HCT116 (cell line): ENCODE results near the gene GPR39. TPM values are rescaled to one million over a fixed set of nuclear protein-coding genes. Genes with fewer than 3 reads are reported as not detected.

Source experiments
- ATAC-seq: fragments of 200-7000 bp; cut with Tn5 transposase; 2 replicates; pipeline ENCODE4 v1.9.1; 2020; ENCODE audit warnings: mild to moderate bottlenecking, moderate library complexity
- BruUV-seq: library from RNA; stranded (reverse); fragments of 400-500 nt; replicated peaks from 2 replicates; lab custom pipeline; 2021; lab: Mats Ljungman, UMichigan
- CTCF ChIA-PET: fragments of 300-600 bp; sonication (Branson Sonifier 250); formaldehyde crosslinking; loops from one replicate; lab custom pipeline; 2021; ENCODE audit warnings: antibody characterized with exemption; lab: Charles Lee
- POLR2A ChIA-PET: fragments of 300-600, 350-600 bp; sonication (Branson Sonifier 250); formaldehyde crosslinking; loops from one replicate; lab custom pipeline; 2021; ENCODE audit warnings: antibody characterized with exemption; lab: Charles Lee
- RAD21 ChIA-PET, 2 experiments: fragments of 300-600 bp; sonication (Branson Sonifier 250); formaldehyde crosslinking; loops; one replicate each; lab custom pipeline; 2023; ENCODE audit warnings: low total read pairs in 2 of 2; ENCODE audit not compliant: uncharacterized antibody in 2 of 2, unreplicated experiment in 2 of 2, low non-redundant PET in 1 of 2; lab: Charles Lee
- DNase-seq: peaks from one replicate; pipeline ENCODE4 v3.0.0-alpha.2; 2010; ENCODE audit warnings: low read depth, low spot score
- H2AFZ ChIP-seq: fragments of 200-600 bp; shearing (Covaris generic), sonication (generic); 2 replicates; pipeline ENCODE4 v1.6.1; 2017; ENCODE audit warnings: low read depth, mixed run types, mixed read lengths, antibody characterized with exemption, low read length; ENCODE audit not compliant: poor library complexity, severe bottlenecking
- H3K27ac ChIP-seq: 2 replicates; pipeline ENCODE4 v1.5.1; 2012; ENCODE audit warnings: low read depth, low read length
- H3K27me3 ChIP-seq: fragments of 200-600 bp; sonication (generic); 2 replicates; pipeline ENCODE4 v1.6.1; 2016; ENCODE audit warnings: mixed run types, low read length, mixed read lengths; ENCODE audit not compliant: insufficient read depth
- H3K36me3 ChIP-seq, 2 experiments: fragments of 200-500 bp in 1 of 2; fragments of 200-600 bp in 1 of 2; sonication (Bioruptor generic) in 1 of 2; sonication (generic) in 1 of 2; 2 replicates each; pipeline versions ENCODE4 v1.5.1 to v1.6.1; 2014 to 2016; ENCODE audit warnings: low read length in 2 of 2, inconsistent platforms in 1 of 2, mixed read lengths in 1 of 2, mixed run types in 1 of 2; ENCODE audit not compliant: insufficient read depth in 2 of 2, control insufficient read depth in 1 of 2
- H3K4me1 ChIP-seq, 2 experiments: fragments of 200-600 bp in 1 of 2; sonication (generic) in 1 of 2; 2 replicates each; pipeline versions ENCODE4 v1.5.1 to v1.6.1; 2012 to 2017; ENCODE audit warnings: low read length in 2 of 2, inconsistent platforms in 1 of 2, mild to moderate bottlenecking in 1 of 2, mixed read lengths in 1 of 2, mixed run types in 1 of 2, moderate library complexity in 1 of 2; ENCODE audit not compliant: insufficient read depth in 2 of 2, control insufficient read depth in 1 of 2
- H3K4me2 ChIP-seq: fragments of 200-600 bp; sonication (generic); 2 replicates; pipeline ENCODE4 v1.6.1; 2017; ENCODE audit warnings: mixed run types, low read length, mixed read lengths
- H3K4me3 ChIP-seq, 2 experiments: fragments of 200-600 bp in 1 of 2; sonication (generic) in 1 of 2; replicated peaks in 1 of 2; 2 replicates each; pipeline ENCODE4 v1.5.1; 2011 to 2016; ENCODE audit warnings: low read length in 2 of 2, control low read depth in 1 of 2, low read depth in 1 of 2, mild to moderate bottlenecking in 1 of 2, mixed read lengths in 1 of 2, mixed run types in 1 of 2
- H3K79me2 ChIP-seq: fragments of 200-600 bp; sonication (generic); 2 replicates; pipeline ENCODE4 v1.6.1; 2017; ENCODE audit warnings: mild to moderate bottlenecking, mixed run types, low read length, moderate library complexity, mixed read lengths; ENCODE audit not compliant: insufficient read depth
- H3K9ac ChIP-seq: fragments of 200-600 bp; sonication (generic); 2 replicates; pipeline ENCODE4 v1.6.1; 2016; ENCODE audit warnings: low read length, mixed read lengths
- H3K9me2 ChIP-seq: fragments of 200-600 bp; sonication (generic), shearing (Covaris generic); 2 replicates; pipeline ENCODE4 v1.6.1; 2017; ENCODE audit warnings: mixed run types, mild to moderate bottlenecking, moderate library complexity; ENCODE audit not compliant: insufficient read depth
- H3K9me3 ChIP-seq, 2 experiments: fragments of 200-500 bp in 1 of 2; fragments of 200-600 bp in 1 of 2; sonication (Bioruptor generic) in 1 of 2; sonication (generic) in 1 of 2; 2 replicates each; pipeline ENCODE4 v1.6.1; 2014 to 2017; ENCODE audit warnings: low read length in 2 of 2, mixed read lengths in 2 of 2, inconsistent platforms in 1 of 2, low read depth in 1 of 2, mild to moderate bottlenecking in 1 of 2, mixed run types in 1 of 2, moderate library complexity in 1 of 2; ENCODE audit not compliant: control insufficient read depth in 1 of 2, insufficient read depth in 1 of 2
- H4K20me1 ChIP-seq: fragments of 200-600 bp; sonication (generic), shearing (Covaris generic); 2 replicates; pipeline ENCODE4 v1.6.1; 2017; ENCODE audit warnings: mixed run types, mild to moderate bottlenecking, moderate library complexity; ENCODE audit not compliant: insufficient read depth
- CBX3 ChIP-seq: IDR thresholded peaks from 2 replicates; pipeline ENCODE4 v1.6.1; 2012; ENCODE audit warnings: low read depth
- EZH2phosphoT487 ChIP-seq: fragments of 200-600 bp; IDR thresholded peaks from 2 replicates; pipeline ENCODE4 v1.6.1; 2018; ENCODE audit warnings: antibody characterized with exemption, borderline replicate concordance
- JUND ChIP-seq: IDR thresholded peaks from 2 replicates; pipeline ENCODE4 v1.6.1; 2012
- POLR2A ChIP-seq: IDR thresholded peaks from 2 replicates; pipeline ENCODE4 v1.7.0; 2011; ENCODE audit warnings: borderline replicate concordance; ENCODE audit not compliant: insufficient read depth, insufficient read length; ENCODE audit errors: extremely low read depth
- POLR2AphosphoS5 ChIP-seq: IDR thresholded peaks from 2 replicates; pipeline ENCODE4 v1.6.1; 2011; ENCODE audit warnings: mild to moderate bottlenecking, low read depth, low read length, moderate library complexity
- SP1 ChIP-seq: IDR thresholded peaks from 2 replicates; pipeline ENCODE4 v1.6.1; 2012; ENCODE audit warnings: low read depth
- SRF ChIP-seq: IDR thresholded peaks from 2 replicates; pipeline ENCODE4 v1.6.1; 2012; ENCODE audit warnings: low read depth
- TCF7L2 ChIP-seq: IDR thresholded peaks from 2 replicates; pipeline ENCODE4 v1.7.0; 2011; ENCODE audit warnings: borderline replicate concordance, inconsistent platforms; ENCODE audit not compliant: insufficient read depth, insufficient read length; ENCODE audit errors: extremely low read depth
- YY1 ChIP-seq: IDR thresholded peaks from 2 replicates; pipeline ENCODE4 v1.6.1; 2011; ENCODE audit warnings: low read length, low read depth, moderate library complexity, mild to moderate bottlenecking; ENCODE audit not compliant: insufficient replicate concordance; ENCODE audit errors: extremely low read depth
- ZFX ChIP-seq: fragments of 450-650 bp; IDR thresholded peaks from 2 replicates; pipeline ENCODE4 v1.6.1; 2017
- ZNF274 ChIP-seq: fragments of 200-500 bp; sonication (Bioruptor generic); IDR thresholded peaks from 2 replicates; pipeline ENCODE4 v1.6.1; 2014; ENCODE audit warnings: mild to moderate bottlenecking, low read depth, low read length, inconsistent platforms
- intact Hi-C: fragments of 100-400 bp; cut with micrococcal nuclease; formaldehyde crosslinking; loops from 2 replicates; pipeline ENCODE4 v1.10.0; 2022
- total RNA-seq: library from RNA; stranded (reverse); gene quantifications from one replicate; pipeline ENCODE4 v1.2.1, GENCODE V29; 2021; ENCODE audit not compliant: unreplicated experiment
- TF ChIP-seq, protein P1 (sequence below): IDR thresholded peaks from 2 replicates; pipeline ENCODE4 v1.6.1; 2012; ENCODE audit warnings: low read depth
- TF ChIP-seq, protein P2 (sequence below): IDR thresholded peaks from 2 replicates; pipeline ENCODE4 v1.6.1; 2012
- TF ChIP-seq, protein P3 (sequence below): IDR thresholded peaks from 2 replicates; pipeline ENCODE4 v1.6.1; 2011; ENCODE audit warnings: mild to moderate bottlenecking, low read length, moderate library complexity; ENCODE audit not compliant: insufficient replicate concordance; ENCODE audit errors: extremely low read depth

GPR39 gene
- total RNA-seq, 1 experiment from 2014 or later, result 5.1 TPM

DNA sequence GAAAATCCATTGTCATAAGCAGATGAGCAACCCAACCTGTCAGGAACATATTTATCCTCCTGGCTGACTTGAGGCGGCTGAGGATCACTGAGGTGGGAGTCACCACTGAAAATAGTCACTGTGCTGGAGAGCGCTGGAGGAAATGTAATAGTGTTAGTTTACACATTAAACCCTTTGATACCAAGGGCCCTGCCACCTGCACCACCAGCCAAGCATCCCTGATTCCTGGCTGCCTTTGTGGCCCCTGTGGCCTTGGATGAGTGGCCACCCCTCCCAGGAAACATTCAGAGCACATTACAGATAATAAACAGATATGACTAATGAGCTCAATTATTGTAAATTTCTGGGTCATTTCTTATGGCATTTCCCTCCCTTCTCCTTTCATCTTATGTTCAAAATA lies 147.5 kb downstream of the GPR39 start:
- Histone ChIP-seq H3K4me1 (no peaks in the 10 kb centered on the region), H3K9me2 (no peaks in the 10 kb centered on the region), H3K27me3 (no peaks in the 10 kb centered on the region), H2AFZ (no peak overlapping the region), H3K9me3 (no peaks in the 10 kb centered on the region), H3K79me2 (no peaks in the 10 kb centered on the region), H3K27ac (no peak overlapping the region), H3K36me3 (no peaks in the 10 kb centered on the region), H3K4me3 (no peak overlapping the region), H3K9ac (no peak overlapping the region), H3K4me2 (no peak overlapping the region), H4K20me1 (no peaks in the 10 kb centered on the region)
- intact Hi-C loops, result no loop called here
- BruUV-seq, result no TSS peak
- CTCF ChIA-PET, result no interaction called here
- POLR2A ChIA-PET, result no interaction called here
- RAD21 ChIA-PET, result no interaction called here
- no peak for ATAC-seq
- no peak for TF ChIP-seq ZNF274
- TF ChIP-seq POLR2A, result no peak
- no peak for TF ChIP-seq SRF
- no peak for TF ChIP-seq SP1
- TF ChIP-seq TCF7L2, result no peak
- TF ChIP-seq, protein P1, sequence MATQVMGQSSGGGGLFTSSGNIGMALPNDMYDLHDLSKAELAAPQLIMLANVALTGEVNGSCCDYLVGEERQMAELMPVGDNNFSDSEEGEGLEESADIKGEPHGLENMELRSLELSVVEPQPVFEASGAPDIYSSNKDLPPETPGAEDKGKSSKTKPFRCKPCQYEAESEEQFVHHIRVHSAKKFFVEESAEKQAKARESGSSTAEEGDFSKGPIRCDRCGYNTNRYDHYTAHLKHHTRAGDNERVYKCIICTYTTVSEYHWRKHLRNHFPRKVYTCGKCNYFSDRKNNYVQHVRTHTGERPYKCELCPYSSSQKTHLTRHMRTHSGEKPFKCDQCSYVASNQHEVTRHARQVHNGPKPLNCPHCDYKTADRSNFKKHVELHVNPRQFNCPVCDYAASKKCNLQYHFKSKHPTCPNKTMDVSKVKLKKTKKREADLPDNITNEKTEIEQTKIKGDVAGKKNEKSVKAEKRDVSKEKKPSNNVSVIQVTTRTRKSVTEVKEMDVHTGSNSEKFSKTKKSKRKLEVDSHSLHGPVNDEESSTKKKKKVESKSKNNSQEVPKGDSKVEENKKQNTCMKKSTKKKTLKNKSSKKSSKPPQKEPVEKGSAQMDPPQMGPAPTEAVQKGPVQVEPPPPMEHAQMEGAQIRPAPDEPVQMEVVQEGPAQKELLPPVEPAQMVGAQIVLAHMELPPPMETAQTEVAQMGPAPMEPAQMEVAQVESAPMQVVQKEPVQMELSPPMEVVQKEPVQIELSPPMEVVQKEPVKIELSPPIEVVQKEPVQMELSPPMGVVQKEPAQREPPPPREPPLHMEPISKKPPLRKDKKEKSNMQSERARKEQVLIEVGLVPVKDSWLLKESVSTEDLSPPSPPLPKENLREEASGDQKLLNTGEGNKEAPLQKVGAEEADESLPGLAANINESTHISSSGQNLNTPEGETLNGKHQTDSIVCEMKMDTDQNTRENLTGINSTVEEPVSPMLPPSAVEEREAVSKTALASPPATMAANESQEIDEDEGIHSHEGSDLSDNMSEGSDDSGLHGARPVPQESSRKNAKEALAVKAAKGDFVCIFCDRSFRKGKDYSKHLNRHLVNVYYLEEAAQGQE, result no peak
- TF ChIP-seq, protein P2, sequence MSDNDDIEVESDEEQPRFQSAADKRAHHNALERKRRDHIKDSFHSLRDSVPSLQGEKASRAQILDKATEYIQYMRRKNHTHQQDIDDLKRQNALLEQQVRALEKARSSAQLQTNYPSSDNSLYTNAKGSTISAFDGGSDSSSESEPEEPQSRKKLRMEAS, result no peak
- TF ChIP-seq JUND, result no peak
- no peak for TF ChIP-seq EZH2phosphoT487
- TF ChIP-seq POLR2AphosphoS5, result no peak
- no peak for TF ChIP-seq CBX3
- TF ChIP-seq, protein P3, sequence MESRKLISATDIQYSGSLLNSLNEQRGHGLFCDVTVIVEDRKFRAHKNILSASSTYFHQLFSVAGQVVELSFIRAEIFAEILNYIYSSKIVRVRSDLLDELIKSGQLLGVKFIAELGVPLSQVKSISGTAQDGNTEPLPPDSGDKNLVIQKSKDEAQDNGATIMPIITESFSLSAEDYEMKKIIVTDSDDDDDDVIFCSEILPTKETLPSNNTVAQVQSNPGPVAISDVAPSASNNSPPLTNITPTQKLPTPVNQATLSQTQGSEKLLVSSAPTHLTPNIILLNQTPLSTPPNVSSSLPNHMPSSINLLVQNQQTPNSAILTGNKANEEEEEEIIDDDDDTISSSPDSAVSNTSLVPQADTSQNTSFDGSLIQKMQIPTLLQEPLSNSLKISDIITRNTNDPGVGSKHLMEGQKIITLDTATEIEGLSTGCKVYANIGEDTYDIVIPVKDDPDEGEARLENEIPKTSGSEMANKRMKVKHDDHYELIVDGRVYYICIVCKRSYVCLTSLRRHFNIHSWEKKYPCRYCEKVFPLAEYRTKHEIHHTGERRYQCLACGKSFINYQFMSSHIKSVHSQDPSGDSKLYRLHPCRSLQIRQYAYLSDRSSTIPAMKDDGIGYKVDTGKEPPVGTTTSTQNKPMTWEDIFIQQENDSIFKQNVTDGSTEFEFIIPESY, result no peak
- TF ChIP-seq YY1, result no peak
- TF ChIP-seq ZFX, result no peak
- DNase-seq, result no peak
